ENCODE data around the gene AADAT.
"Not testable (repeated sequence)": the region's sequence is repeated elsewhere in the genome, so short reads cannot be mapped to it uniquely, and the experiment has no call there.

AADAT gene

GRCh38 chr4:170047771-170048354 lies 41.9 kb downstream of the AADAT start:
- Histone ChIP-seq H3K27me3 (ENCODE audit: insufficient read depth, insufficient read length) (no peaks in the 10 kb centered on the region), H3K4me1 (ENCODE audit: insufficient read depth, insufficient read length) (no peaks in the 10 kb centered on the region), H3K36me3 (ENCODE audit: insufficient read depth, insufficient read length, low read length) (no peaks in the 10 kb centered on the region), H3K4me3 (ENCODE audit: insufficient read length, low read depth) (no peak overlapping the region), H3K9ac (ENCODE audit: insufficient read length, low read depth) (no peak overlapping the region), H3K9me3 (ENCODE audit: insufficient read depth, low read length) (0 out of 2 replicates have a peak, but pooled peaks cover 4% of the 10 kb centered on the region)
- DNase-seq (ENCODE audit: low read depth, low spot score): peak; percentile 43
- TF ChIP-seq YY1 (IDR thresholded peaks at IDR 0.05; ENCODE audit: insufficient read depth, insufficient read length) (no peak), ZNF274 (IDR thresholded peaks at IDR 0.05; ENCODE audit: low read depth, low read length) (no peak), SUZ12 (IDR thresholded peaks at IDR 0.05; ENCODE audit: extremely low read depth, insufficient read depth, insufficient read length) (no peak)

GRCh38 chr4:170046156-170046555 lies 43.6 kb downstream of the AADAT start:
- not testable (repeated sequence) for H3K4me1 ChIP-seq (ENCODE audit: insufficient read depth, insufficient read length); H3K27me3 ChIP-seq (ENCODE audit: insufficient read depth, insufficient read length); DNase-seq (ENCODE audit: low read depth, low spot score); H3K9me3 ChIP-seq (ENCODE audit: insufficient read depth, low read length); H3K4me3 ChIP-seq (ENCODE audit: insufficient read length, low read depth); H3K9ac ChIP-seq (ENCODE audit: insufficient read length, low read depth); H3K36me3 ChIP-seq (ENCODE audit: insufficient read depth, insufficient read length, low read length)

- Histone ChIP-seq H3K36me3 (ENCODE audit: insufficient read depth, insufficient read length, low read length) (no peaks in the 10 kb centered on the region), H3K27me3 (ENCODE audit: insufficient read depth, insufficient read length) (no peaks in the 10 kb centered on the region), H3K9me3 (ENCODE audit: insufficient read depth, low read length) (0 out of 2 replicates have a peak, but pooled peaks cover 2% of the 10 kb centered on the region), H3K4me1 (ENCODE audit: insufficient read depth, insufficient read length) (no peaks in the 10 kb centered on the region), H3K4me3 (ENCODE audit: insufficient read length, low read depth) (no peak overlapping the region), H3K9ac (ENCODE audit: insufficient read length, low read depth) (no peak overlapping the region)
- no peak for DNase-seq (ENCODE audit: low read depth, low spot score)
- TF ChIP-seq ZNF274 (IDR thresholded peaks at IDR 0.05; ENCODE audit: low read depth, low read length) (no peak), YY1 (IDR thresholded peaks at IDR 0.05; ENCODE audit: insufficient read depth, insufficient read length) (no peak)
Observed at GRCh38 chr4:170040031-170040680, 49.6 kb downstream of the AADAT start.

- Histone ChIP-seq H3K4me1 (ENCODE audit: insufficient read depth, insufficient read length) (no peaks in the 10 kb centered on the region), H3K27me3 (ENCODE audit: insufficient read depth, insufficient read length) (no peaks in the 10 kb centered on the region), H3K9ac (ENCODE audit: insufficient read length, low read depth) (no peak overlapping the region), H3K4me3 (ENCODE audit: insufficient read length, low read depth) (no peak overlapping the region), H3K9me3 (ENCODE audit: insufficient read depth, low read length) (no peaks in the 10 kb centered on the region), H3K36me3 (ENCODE audit: insufficient read depth, insufficient read length, low read length) (no peaks in the 10 kb centered on the region)
- TF ChIP-seq YY1 (IDR thresholded peaks at IDR 0.05; ENCODE audit: insufficient read depth, insufficient read length): no peak
- no peak for TF ChIP-seq SUZ12 (IDR thresholded peaks at IDR 0.05; ENCODE audit: extremely low read depth, insufficient read depth, insufficient read length)
- no peak for TF ChIP-seq ZNF274 (IDR thresholded peaks at IDR 0.05; ENCODE audit: low read depth, low read length)
- no peak for DNase-seq (ENCODE audit: low read depth, low spot score)
Observed at GRCh38 chr4:170038769-170039168, 51.0 kb downstream of the AADAT start.

- no peaks in the 10 kb centered on the region for H3K36me3 ChIP-seq (ENCODE audit: insufficient read depth, insufficient read length, low read length)
Observed at GRCh38 chr4:170038232-170038631, 51.5 kb downstream of the AADAT start.

GRCh38 chr4:170037481-170037880 lies 52.3 kb downstream of the AADAT start:
- no peaks in the 10 kb centered on the region for H3K4me1 ChIP-seq (ENCODE audit: insufficient read depth, insufficient read length)
- no peaks in the 10 kb centered on the region for H3K27me3 ChIP-seq (ENCODE audit: insufficient read depth, insufficient read length)
- H3K9me3 ChIP-seq (ENCODE audit: insufficient read depth, low read length): no peaks in the 10 kb centered on the region
- no peak for DNase-seq (ENCODE audit: low read depth, low spot score)
- H3K9ac ChIP-seq (ENCODE audit: insufficient read length, low read depth): no peak overlapping the region
- no peaks in the 10 kb centered on the region for H3K36me3 ChIP-seq (ENCODE audit: insufficient read depth, insufficient read length, low read length)
- no peak for TF ChIP-seq SUZ12 (IDR thresholded peaks at IDR 0.05; ENCODE audit: extremely low read depth, insufficient read depth, insufficient read length)
- no peak for TF ChIP-seq YY1 (IDR thresholded peaks at IDR 0.05; ENCODE audit: insufficient read depth, insufficient read length)
- TF ChIP-seq ZNF274 (IDR thresholded peaks at IDR 0.05; ENCODE audit: low read depth, low read length): no peak
- no peak overlapping the region for H3K4me3 ChIP-seq (ENCODE audit: insufficient read length, low read depth)

More at GRCh38 chr4:170038232-170038631, 51.5 kb downstream of the AADAT start:
- Histone ChIP-seq H3K4me1 (ENCODE audit: insufficient read depth, insufficient read length) (no peaks in the 10 kb centered on the region), H3K9ac (ENCODE audit: insufficient read length, low read depth) (no peak overlapping the region), H3K4me3 (ENCODE audit: insufficient read length, low read depth) (no peak overlapping the region), H3K9me3 (ENCODE audit: insufficient read depth, low read length) (no peaks in the 10 kb centered on the region), H3K27me3 (ENCODE audit: insufficient read depth, insufficient read length) (no peaks in the 10 kb centered on the region)
- no peak for TF ChIP-seq YY1 (IDR thresholded peaks at IDR 0.05; ENCODE audit: insufficient read depth, insufficient read length)
- TF ChIP-seq SUZ12 (IDR thresholded peaks at IDR 0.05; ENCODE audit: extremely low read depth, insufficient read depth, insufficient read length): no peak
- no peak for TF ChIP-seq ZNF274 (IDR thresholded peaks at IDR 0.05; ENCODE audit: low read depth, low read length)
- DNase-seq (ENCODE audit: low read depth, low spot score): no peak

GRCh38 chr4:170035845-170036244 lies 53.9 kb downstream of the AADAT start:
- Histone ChIP-seq H3K36me3 (ENCODE audit: insufficient read depth, insufficient read length, low read length) (no peaks in the 10 kb centered on the region), H3K4me1 (ENCODE audit: insufficient read depth, insufficient read length) (no peaks in the 10 kb centered on the region), H3K27me3 (ENCODE audit: insufficient read depth, insufficient read length) (no peaks in the 10 kb centered on the region), H3K4me3 (ENCODE audit: insufficient read length, low read depth) (no peak overlapping the region), H3K9me3 (ENCODE audit: insufficient read depth, low read length) (no peaks in the 10 kb centered on the region), H3K9ac (ENCODE audit: insufficient read length, low read depth) (no peak overlapping the region)
- TF ChIP-seq ZNF274 (IDR thresholded peaks at IDR 0.05; ENCODE audit: low read depth, low read length) (no peak), YY1 (IDR thresholded peaks at IDR 0.05; ENCODE audit: insufficient read depth, insufficient read length) (no peak), SUZ12 (IDR thresholded peaks at IDR 0.05; ENCODE audit: extremely low read depth, insufficient read depth, insufficient read length) (no peak)
- DNase-seq (ENCODE audit: low read depth, low spot score): no peak
